Stimulated activated naive B cell treated with anti-CD40 and anti-IgM and Interleukin-4, amounts not matched to agents 10 μg/mL and 1 μg/mL and 100 μg/mL, for 72 hours (primary cell): ENCODE measurements around the gene TMPRSS7.

Experiments used
- ATAC-seq, 2 donors: fragments of 150-1000 bp; cut with Tn5 transposase; replicated peaks; 2 replicates each; pipeline ENCODE4 v1.10.0; 2021; ENCODE audit warnings: moderate library complexity in 1 of 2
- DNase-seq: peaks from one replicate; pipeline ENCODE4 v3.0.0; 2021
- H3K27ac Mint-ChIP-seq: one replicate; pipeline ENCODE4 v1.8.0; 2022; ENCODE audit warnings: mild to moderate bottlenecking, mixed read lengths
- H3K27me3 Mint-ChIP-seq, 2 donors: one replicate each; pipeline ENCODE4 v1.8.0; 2022; ENCODE audit warnings: mixed read lengths in 2 of 2
- H3K36me3 Mint-ChIP-seq, 2 donors: one replicate each; pipeline ENCODE4 v1.8.0; 2022; ENCODE audit warnings: mixed read lengths in 2 of 2, mild to moderate bottlenecking in 1 of 2
- H3K4me1 Mint-ChIP-seq, 2 donors: one replicate each; pipeline ENCODE4 v1.8.0; 2022; ENCODE audit warnings: mixed read lengths in 2 of 2, mild to moderate bottlenecking in 1 of 2
- H3K4me3 Mint-ChIP-seq, 2 donors: one replicate each; pipeline ENCODE4 v1.8.0; 2022; ENCODE audit warnings: mild to moderate bottlenecking in 2 of 2, mixed read lengths in 2 of 2, moderate library complexity in 1 of 2
- H3K9me3 Mint-ChIP-seq, 2 donors: one replicate each; pipeline ENCODE4 v1.8.0; 2022; ENCODE audit warnings: mixed read lengths in 2 of 2, mild to moderate bottlenecking in 1 of 2

Gene TMPRSS7

DNA sequence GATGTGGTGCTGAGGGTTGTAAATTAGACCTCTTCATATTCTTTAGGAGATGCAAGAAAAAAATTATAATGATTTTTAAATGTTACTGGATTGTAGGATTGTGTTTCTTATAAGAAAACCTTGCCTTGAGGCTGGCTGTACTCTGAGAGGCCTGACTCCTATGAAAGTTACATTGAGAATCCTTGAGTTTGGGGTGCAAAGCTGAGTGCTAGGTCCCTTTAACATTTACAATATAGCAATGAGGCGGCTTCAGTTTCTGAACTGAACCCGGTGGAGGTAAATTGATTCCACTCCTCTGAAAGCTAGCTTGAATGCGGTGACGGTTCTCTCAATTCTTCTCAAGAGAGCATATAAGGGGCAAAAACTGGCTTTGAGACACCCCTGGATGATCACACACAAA, at the start of gene TMPRSS7:
TMPRSS7 (plus strand) TSS at position 301 of the 400 bp plus-strand sequence. CDS start 110 bp downstream, outside the sequence.
- Mint-ChIP-seq H3K9me3 (no peaks in the 10 kb centered on the region), H3K36me3 (peaks cover 0 to 4% of the 10 kb centered on the region in 2 donors), H3K4me3 (no peak within 1 kb of the TSS), H3K27ac (no peak within 1 kb of the TSS), H3K4me1 (peaks cover 2 to 7% of the 10 kb centered on the region in 2 donors), H3K27me3 (no peaks in the 10 kb centered on the region)
- ATAC-seq (no peak), DNase-seq (no peak)

DNA sequence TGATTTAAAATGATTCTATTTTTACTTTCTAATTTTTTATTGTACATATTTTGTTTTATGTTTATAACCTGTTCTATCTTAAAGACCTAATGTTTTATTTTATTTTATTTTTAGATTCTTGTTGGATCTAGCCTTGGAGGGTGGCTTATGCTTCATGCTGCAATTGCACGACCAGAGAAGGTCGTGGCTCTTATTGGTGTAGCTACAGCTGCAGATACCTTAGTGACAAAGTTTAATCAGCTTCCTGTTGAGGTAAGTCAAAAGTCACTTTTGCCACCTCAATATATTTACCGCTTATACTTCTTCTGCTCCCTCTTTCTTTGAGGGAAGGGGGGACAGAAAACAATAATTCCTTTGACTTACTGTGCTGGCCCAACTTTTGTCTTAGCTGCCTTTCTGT, 47.7 kb upstream of the TMPRSS7 start:
- H3K27me3 Mint-ChIP-seq: no peaks in the 10 kb centered on the region
- H3K27ac Mint-ChIP-seq: no peak overlapping the region

DNA sequence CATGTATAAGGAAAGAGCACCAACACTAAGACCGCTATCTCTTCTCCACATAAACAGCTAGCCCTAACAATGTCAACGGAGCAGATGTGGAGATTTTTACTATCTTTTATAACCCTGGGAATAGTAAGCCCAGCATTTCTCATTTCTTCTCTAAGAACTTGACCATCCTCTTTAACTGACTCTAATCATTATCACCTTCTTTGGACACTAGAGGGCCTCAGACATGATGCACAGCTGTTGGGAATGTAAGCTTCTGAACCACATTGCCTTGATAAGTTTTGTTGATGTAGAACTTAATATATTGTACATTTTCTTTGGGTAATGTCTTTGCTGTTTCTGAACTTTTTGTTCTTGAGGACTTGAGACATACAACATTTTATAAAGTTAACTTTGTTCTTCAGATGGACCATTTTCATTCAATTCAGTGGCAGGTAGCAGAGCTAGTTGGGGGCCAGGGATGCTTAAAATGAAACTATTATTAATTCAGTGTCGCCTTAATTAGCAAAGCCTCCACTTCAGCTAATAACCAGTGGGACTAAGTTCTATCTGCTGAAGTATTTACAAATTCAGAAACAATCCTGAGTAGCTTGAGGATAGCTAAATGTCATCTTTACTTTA, 45.4 kb upstream of the TMPRSS7 start:
- DNase-seq: no peak
- Mint-ChIP-seq H3K4me1 (peaks cover 9 to 16% of the 10 kb centered on the region in 2 donors), H3K9me3 (no peaks in the 10 kb centered on the region), H3K4me3 (no peak overlapping the region), H3K27ac (no peak overlapping the region), H3K36me3 (peaks cover 27 to 55% of the 10 kb centered on the region in 2 donors), H3K27me3 (no peaks in the 10 kb centered on the region)
- peak; percentile 75 to 86 for ATAC-seq

More for the DNA sequence above, 47.7 kb upstream of the TMPRSS7 start:
- Mint-ChIP-seq H3K4me3 (no peak overlapping the region), H3K36me3 (peaks cover 20 to 42% of the 10 kb centered on the region in 2 donors), H3K9me3 (no peaks in the 10 kb centered on the region), H3K4me1 (peaks cover 11 to 20% of the 10 kb centered on the region in 2 donors)
- ATAC-seq: no peak
- DNase-seq: no peak

DNA sequence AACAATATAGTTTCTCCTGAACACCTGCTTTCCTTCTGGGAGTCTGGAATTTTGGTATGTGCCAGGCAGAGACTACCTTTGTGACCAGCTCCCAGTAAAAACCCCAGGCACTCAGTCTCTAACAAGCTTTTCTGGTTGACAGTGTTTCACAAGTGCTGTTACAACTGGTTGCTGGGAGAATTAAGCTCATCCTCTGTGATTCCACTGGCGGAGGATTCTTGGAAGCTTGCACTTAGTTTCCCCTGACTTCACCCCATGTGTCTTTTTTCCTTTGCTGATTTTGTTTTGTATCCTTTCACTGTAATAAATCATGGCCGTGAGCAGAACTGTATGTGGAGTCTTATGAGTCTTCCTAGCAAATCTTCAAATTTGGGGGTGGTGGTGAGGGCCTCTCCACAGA, 41.5 kb upstream of the TMPRSS7 start:
- Mint-ChIP-seq H3K9me3 (no peaks in the 10 kb centered on the region), H3K4me3 (no peak overlapping the region), H3K27me3 (no peaks in the 10 kb centered on the region), H3K36me3 (peaks cover 23 to 34% of the 10 kb centered on the region in 2 donors), H3K4me1 (peaks cover 2 to 7% of the 10 kb centered on the region in 2 donors), H3K27ac (no peak overlapping the region)
- no peak for ATAC-seq
- no peak for DNase-seq

- peak; percentile 70 to 75 for ATAC-seq
- Mint-ChIP-seq H3K9me3 (no peaks in the 10 kb centered on the region), H3K27me3 (peaks cover 9 to 10% of the 10 kb centered on the region in 2 donors), H3K4me1 (peaks cover 9 to 23% of the 10 kb centered on the region in 2 donors), H3K4me3 (peak within 1 kb of the TSS; percentile 84 to 86), H3K36me3 (peaks cover 4 to 5% of the 10 kb centered on the region in 2 donors), H3K27ac (peak within 1 kb of the TSS; percentile 60)
- DNase-seq: no peak
Measured at GRCh38 chr3:111998636-111999483, 35.7 kb upstream of the TMPRSS7 start, which contains the start of gene TAGLN3. TSS of gene TAGLN3 (plus strand) at chr3:111998922. CDS start at chr3:111999423, 501 bp downstream.

DNA sequence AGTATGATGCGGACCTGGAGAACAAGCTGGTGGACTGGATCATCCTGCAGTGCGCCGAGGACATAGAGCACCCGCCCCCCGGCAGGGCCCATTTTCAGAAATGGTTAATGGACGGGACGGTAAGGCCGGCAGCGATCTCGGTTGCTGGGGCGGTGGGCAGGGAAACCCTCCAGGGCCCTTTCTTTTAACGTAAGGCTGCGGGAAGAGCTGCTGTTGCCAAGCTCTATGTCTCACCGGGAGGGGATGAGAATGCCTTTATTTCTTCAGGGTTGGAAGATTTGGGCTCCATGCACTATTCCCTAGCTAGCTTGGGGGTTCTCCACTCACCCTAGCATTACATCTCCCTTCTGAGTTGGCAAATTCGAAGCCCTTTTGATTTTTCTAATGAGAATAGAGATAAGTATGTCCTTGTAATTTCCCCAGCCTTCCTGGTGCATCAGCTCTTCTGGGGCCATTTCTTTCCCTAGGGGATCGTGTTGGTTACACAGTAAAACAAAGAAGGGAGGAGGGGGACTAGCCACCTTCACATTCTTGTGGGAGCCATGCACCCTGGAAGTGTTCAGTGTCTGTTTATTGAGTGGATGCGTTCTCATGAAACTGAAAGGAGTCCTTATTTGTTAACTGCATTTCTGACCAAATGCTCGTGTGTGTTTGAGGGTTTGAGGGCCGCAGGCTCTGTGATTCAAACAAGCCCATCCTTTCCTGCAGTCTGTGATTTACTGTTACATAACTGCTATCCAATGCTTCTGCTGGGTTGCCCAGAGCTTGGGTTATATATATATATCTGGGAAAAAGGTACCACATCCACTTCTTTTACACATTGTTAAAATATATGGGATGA, 34.8 kb upstream of the TMPRSS7 start:
- no peak for ATAC-seq
- DNase-seq: no peak
- Mint-ChIP-seq H3K36me3 (peaks cover 4 to 5% of the 10 kb centered on the region in 2 donors), H3K27ac (peak overlapping the region; percentile 60), H3K27me3 (peaks cover 9 to 10% of the 10 kb centered on the region in 2 donors), H3K4me3 (peak overlapping the region; percentile 84 to 86), H3K4me1 (peaks cover 9 to 23% of the 10 kb centered on the region in 2 donors), H3K9me3 (no peaks in the 10 kb centered on the region)

GRCh38 chr3:112000367-112000771, 34.2 kb upstream of the TMPRSS7 start:
- Mint-ChIP-seq H3K27ac (no peak overlapping the region), H3K4me3 (no peak overlapping the region), H3K36me3 (peaks cover under 1 to 1% of the 10 kb centered on the region in 2 donors), H3K4me1 (peaks cover 9 to 23% of the 10 kb centered on the region in 2 donors), H3K9me3 (no peaks in the 10 kb centered on the region), H3K27me3 (peaks cover 9 to 10% of the 10 kb centered on the region in 2 donors)
- ATAC-seq: no peak
- no peak for DNase-seq

GRCh38 chr3:112000966-112001365, 33.6 kb upstream of the TMPRSS7 start:
- Mint-ChIP-seq H3K27ac (no peak overlapping the region), H3K36me3 (no peaks in the 10 kb centered on the region), H3K4me1 (peaks cover 9 to 23% of the 10 kb centered on the region in 2 donors), H3K4me3 (no peak overlapping the region), H3K9me3 (no peaks in the 10 kb centered on the region), H3K27me3 (peaks cover 9 to 10% of the 10 kb centered on the region in 2 donors)
- ATAC-seq (no peak), DNase-seq (no peak)

GRCh38 chr3:112001526-112001925, 33.0 kb upstream of the TMPRSS7 start:
- DNase-seq: no peak
- H3K9me3 Mint-ChIP-seq: no peaks in the 10 kb centered on the region
- H3K27me3 Mint-ChIP-seq: peaks cover 9 to 10% of the 10 kb centered on the region in 2 donors
- H3K27ac Mint-ChIP-seq: no peak overlapping the region
- no peak for ATAC-seq
- H3K4me3 Mint-ChIP-seq: no peak overlapping the region
- no peaks in the 10 kb centered on the region for H3K36me3 Mint-ChIP-seq
- peaks cover 9 to 23% of the 10 kb centered on the region in 2 donors for H3K4me1 Mint-ChIP-seq

DNA sequence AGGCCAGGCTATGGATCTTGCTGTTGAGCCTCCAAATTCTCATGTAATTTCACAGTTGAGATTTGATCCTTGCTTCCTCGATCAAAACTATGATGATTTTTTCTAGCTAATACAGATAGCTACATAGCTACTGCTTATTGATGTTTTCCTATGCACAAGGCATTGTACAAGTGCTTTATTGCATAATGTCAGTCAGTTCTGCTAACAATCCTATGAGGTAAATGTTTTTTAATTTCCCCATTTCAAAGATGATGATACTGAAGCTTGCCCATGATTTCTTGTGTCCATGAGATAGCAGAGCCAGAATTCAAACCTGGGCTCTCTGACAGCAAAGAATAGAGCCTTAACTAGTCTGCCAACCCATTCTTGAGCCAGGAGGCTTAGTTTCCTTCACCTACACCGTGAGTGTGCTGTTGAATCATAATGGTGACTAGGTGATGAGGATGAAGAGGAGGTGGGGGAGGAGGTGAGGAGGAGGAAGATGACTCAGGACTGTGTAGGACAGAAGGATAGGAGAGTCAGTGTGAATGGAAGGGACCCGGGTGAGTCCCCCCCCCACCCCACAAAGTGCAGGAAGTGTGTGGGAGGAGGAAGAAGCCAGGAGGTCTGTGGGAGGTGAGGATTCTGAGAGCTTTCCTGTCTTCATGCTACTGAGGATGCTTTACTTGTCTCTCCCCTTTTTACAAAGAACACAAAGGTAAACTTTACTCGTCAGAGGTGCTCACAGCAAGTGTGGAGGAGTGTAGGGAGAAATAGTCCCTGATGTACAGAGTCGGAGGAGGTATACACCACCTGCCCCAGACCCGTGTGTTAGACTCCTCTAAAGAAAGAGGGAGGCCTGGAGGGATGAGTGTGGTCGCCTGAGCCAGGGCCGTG, 32.2 kb upstream of the TMPRSS7 start:
- no peak overlapping the region for H3K27ac Mint-ChIP-seq
- DNase-seq (no peak), ATAC-seq (no peak)
- H3K4me3 Mint-ChIP-seq: no peak overlapping the region
- peaks cover 9 to 10% of the 10 kb centered on the region in 2 donors for H3K27me3 Mint-ChIP-seq
- peaks cover 9 to 23% of the 10 kb centered on the region in 2 donors for H3K4me1 Mint-ChIP-seq
- H3K9me3 Mint-ChIP-seq: no peaks in the 10 kb centered on the region
- no peaks in the 10 kb centered on the region for H3K36me3 Mint-ChIP-seq

- peaks cover 8 to 22% of the 10 kb centered on the region in 2 donors for H3K4me1 Mint-ChIP-seq
- H3K4me3 Mint-ChIP-seq: no peak overlapping the region
- ATAC-seq: no peak
- H3K36me3 Mint-ChIP-seq: no peaks in the 10 kb centered on the region
- peaks cover 7 to 9% of the 10 kb centered on the region in 2 donors for H3K27me3 Mint-ChIP-seq
- no peaks in the 10 kb centered on the region for H3K9me3 Mint-ChIP-seq
- no peak overlapping the region for H3K27ac Mint-ChIP-seq
- no peak for DNase-seq
Measured at GRCh38 chr3:112003321-112004080, 31.0 kb upstream of the TMPRSS7 start.

DNA sequence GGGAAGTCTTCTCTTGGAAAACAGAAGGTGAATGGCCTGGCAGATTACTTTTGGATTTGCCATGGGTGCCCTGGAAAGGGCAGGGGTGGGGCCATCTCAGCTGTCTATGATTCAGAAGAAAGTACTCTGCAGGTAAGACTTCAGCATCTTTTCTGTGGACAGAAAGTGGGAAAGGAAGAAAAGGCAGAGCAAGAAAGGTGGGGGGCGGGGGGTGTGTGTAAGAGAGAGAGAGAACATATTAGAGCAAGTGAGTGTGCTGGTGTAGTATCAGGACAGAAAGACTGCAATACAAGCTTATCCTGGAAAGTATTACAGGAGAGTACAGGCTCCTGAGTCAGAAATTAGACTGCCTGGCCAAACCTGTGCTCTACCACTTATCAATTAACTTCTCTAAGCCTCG, 30.3 kb upstream of the TMPRSS7 start:
- Mint-ChIP-seq H3K36me3 (no peaks in the 10 kb centered on the region), H3K27me3 (peaks cover 2 to 5% of the 10 kb centered on the region in 2 donors), H3K27ac (no peak overlapping the region), H3K9me3 (no peaks in the 10 kb centered on the region), H3K4me1 (peaks cover 6 to 15% of the 10 kb centered on the region in 2 donors), H3K4me3 (no peak overlapping the region)
- ATAC-seq (no peak), DNase-seq (no peak)

- Mint-ChIP-seq H3K4me3 (no peak overlapping the region), H3K4me1 (peaks cover 4 to 10% of the 10 kb centered on the region in 2 donors), H3K27ac (peak overlapping the region; percentile 39), H3K36me3 (no peaks in the 10 kb centered on the region), H3K9me3 (no peaks in the 10 kb centered on the region), H3K27me3 (peaks cover 0 to 5% of the 10 kb centered on the region in 2 donors)
- ATAC-seq (no peak), DNase-seq (no peak)
Measured at GRCh38 chr3:112004669-112005068, 29.9 kb upstream of the TMPRSS7 start.
